ENCODE data around the gene TIMM21. TPM values are rescaled to one million over a fixed set of nuclear protein-coding genes. Genes with fewer than 3 reads are reported as not detected.

TIMM21 gene
- total and polyA plus RNA-seq, 3 donors from 2014 or later, result 27.8 to 34.3 (median 33.0) TPM

- Histone ChIP-seq H3K36me3 (ENCODE audit: low read depth, missing control alignments) (no peaks in the 10 kb centered on the region), H3K27me3 (no peaks in the 10 kb centered on the region), H3K4me3 (no peak overlapping the region), H3K4me1 (no peaks in the 10 kb centered on the region), H3K9me3 (no peaks in the 10 kb centered on the region), H3K27ac (no peak overlapping the region)
- TF ChIP-seq CTCF (IDR thresholded peaks at IDR 0.05), result no peak
- TF ChIP-seq POLR2A (IDR thresholded peaks at IDR 0.05), result no peak
- 91 to 100% methylated on average over 1 to 2 of the region's 2 CpGs for WGBS, 2 donors
- intact Hi-C loops (cut with DNase I; ENCODE audit: low total_unique reads), result no loop called here
- no peak for DNase-seq
These were observed 6.7 kb upstream of the TIMM21 start for GRCh38 chr18:74141667-74142066.

- no peak for DNase-seq
- H3K4me1 ChIP-seq, result peaks cover 3% of the 10 kb centered on the region
- H3K27me3 ChIP-seq, result no peaks in the 10 kb centered on the region
- 79 to 88% methylated on average over 2 of the region's 2 CpGs for WGBS, 2 donors
- H3K9me3 ChIP-seq, result no peaks in the 10 kb centered on the region
- no peak overlapping the region for H3K27ac ChIP-seq
- H3K36me3 ChIP-seq (ENCODE audit: low read depth, missing control alignments), result no peaks in the 10 kb centered on the region
- intact Hi-C loops (cut with DNase I; ENCODE audit: low total_unique reads), result no loop called here
- H3K4me3 ChIP-seq, result no peak overlapping the region
- TF ChIP-seq POLR2A (IDR thresholded peaks at IDR 0.05) (no peak), CTCF (IDR thresholded peaks at IDR 0.05) (no peak)
These were observed 6.1 kb upstream of the TIMM21 start for GRCh38 chr18:74142252-74142651.

DNA sequence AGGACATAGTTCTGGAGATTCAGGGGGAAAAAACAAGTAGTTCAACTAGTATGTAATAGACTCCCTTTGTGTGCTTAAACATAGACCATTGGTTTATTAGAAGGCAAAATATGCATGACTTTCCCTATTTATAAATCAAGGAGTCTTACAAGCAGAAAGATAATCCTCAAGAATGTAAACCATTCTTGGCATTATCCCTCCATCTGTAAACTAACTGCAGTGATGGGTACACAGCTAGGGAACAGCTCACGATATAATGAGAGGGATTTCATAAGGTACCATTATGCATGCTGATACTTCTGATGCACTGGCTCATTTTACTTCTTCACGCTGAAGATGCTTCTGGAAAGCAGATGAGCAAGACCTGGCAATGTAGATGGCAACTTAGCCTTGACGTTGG is 1.6 kb upstream of the TIMM21 start:
- TF ChIP-seq POLR2A (IDR thresholded peaks at IDR 0.05) (no peak), CTCF (IDR thresholded peaks at IDR 0.05) (no peak)
- no peaks in the 10 kb centered on the region for H3K9me3 ChIP-seq
- 16 to 34% methylated on average over 3 of the region's 3 CpGs for WGBS, 2 donors
- peak overlapping the region; percentile 84 to 90 for H3K4me3 ChIP-seq
- DNase-seq, result no peak
- intact Hi-C loops (cut with DNase I; ENCODE audit: low total_unique reads), result no loop called here
- H3K27me3 ChIP-seq, result no peaks in the 10 kb centered on the region
- H3K27ac ChIP-seq, result no peak overlapping the region
- peaks cover 10% of the 10 kb centered on the region for H3K4me1 ChIP-seq
- H3K36me3 ChIP-seq (ENCODE audit: low read depth, missing control alignments), result no peaks in the 10 kb centered on the region

DNA sequence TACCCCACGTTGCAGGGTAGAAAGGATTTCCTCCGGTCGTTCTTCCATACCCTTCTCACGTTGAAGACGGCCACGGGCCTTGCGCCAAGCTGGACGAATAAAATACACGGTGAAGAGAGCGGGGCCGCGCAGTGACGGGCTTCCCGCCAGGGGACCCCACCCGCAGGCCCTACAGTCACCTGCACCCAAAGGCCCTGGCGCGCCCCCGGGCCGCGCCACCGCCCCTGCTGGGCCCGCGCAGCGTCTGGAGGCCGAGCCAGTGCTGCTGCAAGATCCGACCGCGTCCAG is 888 bp upstream of the TIMM21 start:
- Histone ChIP-seq H3K9me3 (no peaks in the 10 kb centered on the region), H3K27ac (peak overlapping the region; percentile 88 to 93), H3K27me3 (no peaks in the 10 kb centered on the region), H3K4me3 (peak overlapping the region; percentile 84 to 90), H3K4me1 (peaks cover 10% of the 10 kb centered on the region), H3K36me3 (ENCODE audit: low read depth, missing control alignments) (no peaks in the 10 kb centered on the region)
- TF ChIP-seq POLR2A (IDR thresholded peaks at IDR 0.05) (no peak), CTCF (IDR thresholded peaks at IDR 0.05) (no peak)
- WGBS, 2 donors, result 0% methylated on average over 4 to 23 of the region's 28 CpGs
- intact Hi-C loops (cut with DNase I; ENCODE audit: low total_unique reads), result no loop called here
- no peak for DNase-seq

DNA sequence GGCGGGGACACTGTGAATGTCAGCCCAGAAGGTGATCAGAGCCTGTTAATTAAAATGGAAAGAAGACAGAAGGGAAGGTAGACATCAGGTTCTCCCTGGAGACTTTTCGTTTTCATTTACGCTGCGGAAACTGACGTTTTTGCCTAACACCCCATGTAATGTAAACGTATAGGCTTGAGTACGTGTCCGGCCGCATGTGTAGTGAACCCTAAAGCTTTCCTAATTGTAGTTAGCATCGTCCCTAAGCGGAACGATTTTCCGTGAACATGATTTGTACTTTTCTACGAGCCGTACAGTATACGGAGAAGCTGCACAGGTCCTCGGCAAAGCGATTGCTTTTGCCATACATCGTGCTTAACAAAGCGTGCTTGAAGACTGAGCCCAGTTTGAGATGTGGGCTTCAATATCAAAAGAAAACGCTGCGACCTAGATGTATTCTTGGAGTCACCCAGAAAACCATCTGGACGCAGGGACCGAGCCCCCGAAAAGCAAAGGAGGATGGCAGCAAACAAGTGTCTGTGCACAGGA is 284 bp downstream of the TIMM21 start:
- Histone ChIP-seq H3K9me3 (no peaks in the 10 kb centered on the region), H3K4me1 (peaks cover 10% of the 10 kb centered on the region), H3K27ac (peak overlapping the region in 1 of 2 donors; percentile 93), H3K27me3 (no peaks in the 10 kb centered on the region), H3K36me3 (ENCODE audit: low read depth, missing control alignments) (no peaks in the 10 kb centered on the region), H3K4me3 (peak overlapping the region; percentile 84 to 90)
- TF ChIP-seq POLR2A (IDR thresholded peaks at IDR 0.05) (no peak), CTCF (IDR thresholded peaks at IDR 0.05) (no peak)
- WGBS, 2 donors, result 0 to 1% methylated on average over 25 of the region's 25 CpGs
- DNase-seq, result no peak
- intact Hi-C loops (cut with DNase I; ENCODE audit: low total_unique reads), result no loop called here
